ENCODE results near the gene RSL1D1.

The RSL1D1 gene

GRCh38 chr16:11851294-11852091, at the start of gene RSL1D1:
Gene RSL1D1 (minus strand): TSS chr16:11851542. CDS start chr16:11851512, 30 bp downstream.
- DNase-seq = peak; percentile 76

DNA sequence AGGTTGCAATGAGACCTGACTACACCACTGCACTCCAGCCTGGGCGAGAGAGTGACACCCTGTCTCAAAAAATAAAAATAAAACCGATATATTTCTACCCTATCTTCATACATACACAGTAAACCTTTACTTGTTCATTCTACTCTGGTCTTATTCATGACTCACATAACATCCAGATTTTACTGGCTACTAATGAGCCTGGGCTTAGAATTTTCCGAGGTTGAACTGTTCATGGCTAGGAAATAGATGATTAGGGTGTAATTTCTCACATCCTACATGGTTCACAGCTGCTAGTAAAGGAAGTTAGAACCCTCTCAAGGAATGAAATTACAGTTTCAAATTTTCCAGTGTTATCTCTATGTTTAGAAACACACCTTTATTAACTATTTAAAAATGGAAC, 49.7 kb upstream of the RSL1D1 start:
- no peak for DNase-seq

- no peak for DNase-seq
These were observed 45.3 kb upstream of the RSL1D1 start for GRCh38 chr16:11896486-11897176.

GRCh38 chr16:11893571-11893970, 42.2 kb upstream of the RSL1D1 start:
- DNase-seq = no peak

- no peak for DNase-seq
These were observed 41.4 kb upstream of the RSL1D1 start for GRCh38 chr16:11892761-11893160.

GRCh38 chr16:11890231-11890965, 39.1 kb upstream of the RSL1D1 start:
- no peak for DNase-seq

DNA sequence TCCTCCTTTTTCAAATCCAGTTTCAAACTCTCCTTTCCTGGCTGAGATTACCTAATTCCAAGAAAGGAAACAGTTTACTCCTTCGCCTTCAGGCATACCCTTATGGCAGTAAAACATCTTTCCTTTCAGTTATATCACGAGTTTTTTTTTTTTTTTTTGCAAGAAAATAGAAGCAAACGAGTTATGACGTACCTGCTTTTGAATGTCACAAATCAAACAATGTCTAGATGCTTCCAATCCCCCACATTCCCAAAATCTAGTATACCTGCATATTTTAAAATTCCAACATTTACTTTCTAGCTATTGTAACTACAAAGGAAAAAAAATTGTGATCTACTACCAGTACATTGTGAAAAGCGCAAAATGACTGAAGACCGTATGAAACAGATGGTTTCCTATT, 35.5 kb upstream of the RSL1D1 start:
- no peak for DNase-seq

DNA sequence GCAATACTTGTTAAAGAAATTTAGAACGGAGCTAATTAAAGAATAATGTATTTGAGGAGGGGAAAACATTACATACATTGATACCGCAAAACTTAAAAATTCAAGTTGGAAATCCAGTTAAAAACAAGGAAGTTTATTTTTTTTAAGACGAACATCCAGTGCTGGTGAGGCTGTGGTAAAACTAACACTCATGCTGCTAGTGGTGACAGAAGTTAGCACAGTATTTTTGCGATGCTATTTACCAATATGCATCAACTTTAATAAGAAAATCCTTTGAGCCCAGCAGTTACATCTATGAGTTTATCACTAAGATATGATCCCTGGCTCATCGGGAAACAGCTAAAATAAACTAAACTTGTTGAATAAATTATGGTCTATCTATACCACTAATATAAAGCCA, 32.7 kb upstream of the RSL1D1 start:
- DNase-seq = no peak

GRCh38 chr16:11880007-11880406, 28.7 kb upstream of the RSL1D1 start:
- no peak for DNase-seq

DNA sequence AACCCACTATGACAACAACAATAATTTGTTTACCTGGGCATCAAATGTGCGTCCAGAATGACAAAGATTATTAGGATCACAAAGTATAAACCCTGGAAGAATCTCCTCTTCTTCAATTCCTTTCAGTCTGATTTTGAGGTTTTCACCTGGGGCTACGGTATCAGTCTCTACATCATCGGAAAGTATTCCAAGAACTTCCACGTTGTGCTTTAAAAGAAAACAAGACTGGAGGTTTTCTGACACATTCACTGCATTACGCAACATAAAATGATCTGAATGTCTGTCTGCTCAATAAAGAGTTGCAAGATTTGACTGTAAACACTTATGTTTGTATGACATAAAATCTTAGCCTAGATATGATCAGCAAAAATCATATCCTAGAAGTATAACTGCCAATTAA, 26.0 kb upstream of the RSL1D1 start:
- DNase-seq = no peak

DNA sequence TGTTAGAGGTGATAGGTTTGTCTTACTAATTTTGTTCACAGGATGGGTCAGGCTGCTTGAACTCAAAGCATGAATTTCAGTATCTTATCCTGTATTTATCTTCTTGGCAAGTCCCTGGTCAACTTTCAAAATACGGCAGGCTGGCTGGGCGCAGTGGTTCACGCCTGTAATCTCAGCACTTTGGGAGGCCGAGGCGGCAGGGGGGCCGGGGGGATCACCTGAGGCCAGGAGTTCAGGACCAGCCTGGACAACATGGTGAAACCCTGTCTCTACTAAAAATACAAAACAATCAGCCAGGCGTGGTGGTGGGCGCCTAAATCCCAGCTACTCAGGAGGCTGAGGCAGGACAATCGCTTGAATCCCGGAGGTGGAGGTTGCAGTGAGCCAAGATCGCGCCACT, 25.0 kb upstream of the RSL1D1 start:
- no peak for DNase-seq

GRCh38 chr16:11875721-11876120, 24.4 kb upstream of the RSL1D1 start:
- no peak for DNase-seq

GRCh38 chr16:11871193-11871592, 19.9 kb upstream of the RSL1D1 start:
- no peak for DNase-seq

DNA sequence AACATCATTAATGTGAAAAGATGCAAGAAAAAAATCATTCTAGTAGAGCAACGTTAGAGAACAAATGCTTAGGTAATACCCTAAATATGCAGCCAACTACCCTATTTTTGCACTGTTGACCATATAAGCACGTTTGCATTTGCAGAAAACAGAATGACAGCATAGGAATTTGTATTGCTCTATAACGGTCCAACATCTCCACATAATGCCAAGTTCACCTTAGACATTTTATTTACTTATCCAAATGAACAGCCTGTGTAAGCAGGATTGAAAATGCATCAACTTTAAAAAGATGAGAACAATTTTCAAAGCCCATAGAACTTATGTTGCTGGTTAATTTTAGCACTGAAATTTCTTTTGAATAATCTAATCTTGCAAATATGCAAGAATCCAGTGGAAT, 19.1 kb upstream of the RSL1D1 start:
- no peak for DNase-seq

- DNase-seq = no peak
These were observed 18.2 kb upstream of the RSL1D1 start for GRCh38 chr16:11869353-11870228.

GRCh38 chr16:11868412-11868980, 17.2 kb upstream of the RSL1D1 start:
- DNase-seq = no peak

DNA sequence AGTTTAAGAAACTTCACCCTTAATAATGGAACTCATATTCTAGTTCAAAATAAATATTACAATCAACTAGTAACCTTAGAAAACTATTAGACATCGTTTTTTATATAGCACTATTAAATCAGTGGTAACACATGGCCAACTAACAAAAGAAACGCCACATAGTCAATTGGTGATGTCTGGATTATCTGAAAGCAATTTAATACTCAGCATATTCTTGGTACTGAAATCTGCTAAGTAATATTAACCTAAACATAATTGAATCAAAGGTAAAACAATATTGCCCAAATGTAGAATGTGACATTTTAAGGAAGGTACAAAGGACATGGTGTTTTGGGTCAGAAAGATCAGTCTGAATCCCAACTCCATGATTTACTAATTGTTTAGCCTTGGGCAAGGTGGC, 11.1 kb upstream of the RSL1D1 start:
- no peak for DNase-seq

GRCh38 chr16:11857161-11857560, 5.8 kb upstream of the RSL1D1 start:
- no peak for DNase-seq

DNA sequence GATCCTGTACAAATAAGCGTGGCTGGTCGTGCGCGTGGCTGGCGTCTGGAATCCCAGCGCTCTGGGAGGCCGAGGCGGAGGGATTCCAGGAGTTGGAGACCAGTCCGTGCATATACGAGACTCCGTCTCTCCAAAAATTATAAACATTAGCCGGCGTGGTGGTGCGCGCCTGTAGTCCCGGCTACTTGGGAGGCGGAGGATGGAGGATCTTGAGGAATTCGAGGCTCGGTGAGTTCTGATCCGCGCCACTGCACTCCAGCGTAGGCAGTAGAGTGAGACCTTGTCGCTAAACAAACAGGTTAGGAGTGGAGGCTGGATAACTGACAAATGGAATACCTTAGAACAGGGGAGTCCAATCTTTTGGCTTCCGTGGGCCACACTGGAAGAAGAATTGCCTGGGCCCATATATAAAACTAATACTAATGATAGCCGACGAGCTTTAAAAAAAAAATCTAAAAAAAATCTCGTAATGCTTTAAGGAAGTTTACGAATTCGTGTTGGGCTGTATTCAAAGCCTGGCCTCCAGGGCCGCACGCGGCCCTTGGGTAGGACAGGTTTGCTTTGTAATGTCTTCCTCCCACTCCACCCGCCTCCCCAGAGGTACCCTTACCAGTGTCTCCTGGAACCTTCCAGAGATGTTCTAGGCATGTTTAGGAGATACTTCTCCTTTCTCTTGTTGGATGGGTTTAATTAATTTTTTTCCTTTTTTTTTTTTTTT, 909 bp upstream of the RSL1D1 start:
- DNase-seq = no peak

DNA sequence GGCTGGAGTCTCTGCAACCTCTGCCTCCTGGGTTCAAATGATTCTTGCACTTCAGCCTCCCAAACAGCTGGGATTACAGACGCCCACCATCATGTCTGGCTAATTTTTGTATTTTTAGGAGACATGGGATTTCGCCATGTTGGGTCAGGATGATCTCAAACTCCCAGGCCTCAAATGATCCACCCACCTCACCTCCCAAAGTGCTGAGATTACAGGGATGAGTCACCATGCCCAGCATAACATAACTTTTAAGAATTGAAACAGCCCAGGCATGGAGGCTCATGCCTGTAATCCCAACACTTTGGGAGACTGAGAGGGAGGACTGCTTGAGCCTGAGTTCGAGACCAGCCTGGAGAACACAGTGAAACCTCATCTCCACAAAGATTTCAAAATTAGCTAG, 2.5 kb downstream of the RSL1D1 start:
- DNase-seq = no peak

DNA sequence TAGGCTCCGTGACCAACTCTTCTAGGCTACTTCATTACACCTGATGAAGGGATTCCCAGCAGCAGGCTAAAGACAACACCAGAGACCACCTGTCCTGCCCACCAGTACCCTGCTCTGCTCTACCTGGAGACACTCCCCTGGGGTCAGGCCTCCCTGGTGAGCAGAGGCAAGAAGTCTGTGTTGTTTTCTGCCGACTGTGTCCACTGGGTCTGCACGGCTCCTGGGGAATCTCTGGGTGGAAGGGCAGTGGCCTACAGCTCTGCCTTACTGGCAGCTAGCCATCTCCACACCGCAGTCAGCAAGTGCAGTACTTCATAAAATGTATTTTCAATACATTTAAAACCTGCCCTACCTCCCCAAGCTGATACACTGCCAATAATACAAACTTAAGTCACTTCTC, 6.8 kb downstream of the RSL1D1 start:
- no peak for DNase-seq

DNA sequence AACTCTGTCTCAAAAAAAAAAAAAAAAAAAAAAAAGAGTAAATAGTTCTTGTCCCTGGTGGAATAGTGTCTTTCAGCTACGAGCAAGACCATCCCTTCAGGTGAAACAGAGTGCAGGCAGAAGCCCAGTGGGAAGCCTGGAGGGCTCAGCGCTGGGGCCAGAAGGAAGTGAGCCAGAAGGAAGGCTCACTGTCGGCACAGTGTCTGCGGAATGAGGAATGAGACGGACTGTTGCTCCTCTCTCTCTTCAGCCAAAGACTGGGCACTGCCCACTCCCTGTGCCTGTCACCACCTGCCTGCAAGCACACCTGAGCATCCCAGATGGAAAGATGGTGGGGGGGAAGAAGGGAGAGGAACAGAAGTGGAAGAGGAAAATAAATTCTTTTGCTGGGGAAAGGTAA, 7.5 kb downstream of the RSL1D1 start:
- DNase-seq = no peak
